Cortex of kidney (tissue), 1 donor: ENCODE measurements around the gene IL1RAPL2.
"Not testable (repeated sequence)": the region's sequence is repeated elsewhere in the genome, so short reads cannot be mapped to it uniquely, and the experiment has no call there.

ENCODE experiments used
- DNase-seq: peaks from one replicate; lab custom pipeline; 2025; lab: John Stamatoyannopoulos, UW

IL1RAPL2 gene

DNA sequence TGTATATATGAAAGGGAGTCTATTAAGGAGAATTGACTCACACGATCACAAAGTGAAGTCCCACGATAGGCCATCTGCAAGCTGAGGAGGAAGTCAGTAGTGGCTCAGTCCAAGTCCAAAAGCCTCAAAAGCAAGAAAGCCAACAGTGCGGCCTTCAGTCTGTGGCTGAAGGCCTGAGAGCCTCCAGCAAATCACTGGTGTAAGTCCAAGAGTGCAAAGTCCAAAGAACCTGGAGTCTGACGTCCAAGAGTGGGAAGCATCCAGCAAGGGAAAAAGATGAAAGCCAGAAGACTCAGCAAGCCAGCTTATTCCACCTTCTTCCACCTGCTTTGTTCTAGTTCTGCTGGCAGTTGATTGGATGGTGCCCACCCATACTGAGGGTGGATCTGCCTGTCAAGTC lies 104.1 kb downstream of the IL1RAPL2 start:
- no peak for DNase-seq

GRCh38 chrX:104677517-104677916 lies 111.5 kb downstream of the IL1RAPL2 start:
- DNase-seq = not testable (repeated sequence)

- no peak for DNase-seq
These were observed 113.2 kb downstream of the IL1RAPL2 start for GRCh38 chrX:104679175-104679574.

DNA sequence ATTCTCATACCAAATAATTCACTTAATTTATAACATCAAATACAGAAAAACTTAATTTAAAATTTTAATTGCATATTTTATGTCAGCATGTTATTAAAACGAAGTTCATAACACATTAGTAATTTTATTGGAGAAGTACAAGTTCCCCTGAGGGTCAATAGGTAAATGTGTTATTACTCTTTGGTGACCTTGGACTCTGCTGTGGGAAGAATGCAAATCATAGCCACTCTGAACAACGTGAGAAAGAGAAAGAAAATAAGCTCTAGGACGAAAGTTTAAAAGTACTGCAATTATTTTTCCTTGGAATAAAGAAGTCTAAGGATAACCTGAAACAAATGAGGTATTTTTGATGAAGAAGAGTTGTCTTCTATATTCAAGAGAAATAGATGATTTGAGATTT lies 115.2 kb downstream of the IL1RAPL2 start:
- DNase-seq = no peak

GRCh38 chrX:104684077-104684476 lies 118.1 kb downstream of the IL1RAPL2 start:
- no peak for DNase-seq

DNA sequence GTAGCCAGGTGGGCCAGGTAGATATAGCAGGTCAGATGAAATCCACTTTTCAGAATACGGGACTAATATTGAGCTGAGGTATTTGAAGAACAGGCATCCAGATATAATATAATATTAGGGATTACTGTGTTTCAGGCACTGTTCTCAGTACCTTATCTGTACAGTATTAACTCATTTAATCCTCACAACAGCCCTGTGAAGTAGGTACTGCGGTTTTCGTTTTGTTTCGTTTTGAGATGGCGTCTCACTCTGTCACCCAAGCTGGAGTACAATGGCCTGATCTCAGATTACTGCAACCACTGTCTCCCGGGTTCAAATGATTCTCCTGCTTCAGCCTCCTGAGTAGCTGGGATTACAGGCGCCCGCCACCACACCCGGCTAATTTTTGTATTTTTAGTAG lies 129.6 kb downstream of the IL1RAPL2 start:
- DNase-seq = no peak

- DNase-seq = no peak
These were observed 130.7 kb downstream of the IL1RAPL2 start for GRCh38 chrX:104696667-104697066.

GRCh38 chrX:104697294-104697693 lies 131.3 kb downstream of the IL1RAPL2 start:
- no peak for DNase-seq

- no peak for DNase-seq
These were observed 141.0 kb downstream of the IL1RAPL2 start for GRCh38 chrX:104707042-104707441.

- no peak for DNase-seq
These were observed 141.6 kb downstream of the IL1RAPL2 start for GRCh38 chrX:104707572-104707971.

GRCh38 chrX:104712515-104712914 lies 146.5 kb downstream of the IL1RAPL2 start:
- no peak for DNase-seq

GRCh38 chrX:104721854-104722253 lies 155.9 kb downstream of the IL1RAPL2 start:
- DNase-seq = no peak

DNA sequence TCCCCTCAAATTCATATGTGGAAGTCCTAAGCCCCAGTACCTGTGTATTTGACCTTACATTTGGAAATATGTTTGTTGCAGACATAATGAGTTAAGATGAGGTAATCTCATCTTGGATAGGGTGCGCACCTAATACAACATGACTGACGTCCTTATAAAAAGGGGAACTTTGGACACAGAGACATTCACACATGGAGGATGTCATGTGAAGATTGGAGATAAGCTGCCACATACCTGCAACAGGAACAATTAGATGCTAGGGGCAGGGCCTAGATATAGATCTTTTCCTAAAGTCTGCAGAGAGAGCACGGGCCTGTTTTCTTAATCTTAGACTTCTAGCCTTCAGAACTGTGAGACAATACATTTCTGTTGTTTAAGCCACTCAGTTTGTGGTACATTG lies 162.5 kb downstream of the IL1RAPL2 start:
- no peak for DNase-seq

GRCh38 chrX:104742355-104742754 lies 176.4 kb downstream of the IL1RAPL2 start:
- DNase-seq = no peak

- no peak for DNase-seq
These were observed 179.2 kb downstream of the IL1RAPL2 start for GRCh38 chrX:104745152-104745551.

DNA sequence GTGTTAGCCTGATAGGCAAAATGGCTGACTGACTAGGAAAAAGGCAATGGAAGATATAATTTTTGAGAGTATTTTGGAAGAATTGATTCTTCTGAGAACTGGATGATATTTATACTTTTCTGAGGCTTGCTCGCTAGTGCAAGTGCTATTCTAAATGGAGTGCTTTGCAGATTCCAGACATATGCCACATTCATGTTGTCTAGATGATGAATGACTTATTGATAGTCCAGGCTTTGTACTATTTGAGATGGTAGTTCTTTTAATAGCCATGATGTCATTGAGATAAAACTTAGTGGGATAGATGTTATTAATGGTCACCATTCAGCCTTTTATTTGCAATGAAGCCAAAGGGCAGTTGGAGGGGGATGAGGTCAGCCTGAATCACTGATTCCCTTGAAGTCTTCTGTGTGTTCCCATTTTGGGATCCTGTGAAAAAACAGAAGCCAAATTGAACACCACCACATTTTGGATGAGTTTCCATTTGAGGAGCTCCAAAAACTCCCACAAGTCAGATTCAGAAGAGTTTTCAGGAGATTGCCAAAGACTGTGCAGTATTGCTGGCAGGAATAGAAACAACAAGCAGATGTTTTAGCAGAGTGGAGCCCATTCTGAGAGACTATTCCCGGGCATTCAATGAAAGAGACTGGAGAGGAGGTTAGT lies 184.1 kb downstream of the IL1RAPL2 start:
- DNase-seq = no peak

- DNase-seq = no peak
These were observed 196.6 kb downstream of the IL1RAPL2 start for GRCh38 chrX:104762641-104763040.

GRCh38 chrX:104789784-104790183 lies 223.8 kb downstream of the IL1RAPL2 start:
- DNase-seq = no peak

- no peak for DNase-seq
These were observed 229.8 kb downstream of the IL1RAPL2 start for GRCh38 chrX:104795804-104796203.

- DNase-seq = no peak
These were observed 237.2 kb downstream of the IL1RAPL2 start for GRCh38 chrX:104803219-104803618.

DNA sequence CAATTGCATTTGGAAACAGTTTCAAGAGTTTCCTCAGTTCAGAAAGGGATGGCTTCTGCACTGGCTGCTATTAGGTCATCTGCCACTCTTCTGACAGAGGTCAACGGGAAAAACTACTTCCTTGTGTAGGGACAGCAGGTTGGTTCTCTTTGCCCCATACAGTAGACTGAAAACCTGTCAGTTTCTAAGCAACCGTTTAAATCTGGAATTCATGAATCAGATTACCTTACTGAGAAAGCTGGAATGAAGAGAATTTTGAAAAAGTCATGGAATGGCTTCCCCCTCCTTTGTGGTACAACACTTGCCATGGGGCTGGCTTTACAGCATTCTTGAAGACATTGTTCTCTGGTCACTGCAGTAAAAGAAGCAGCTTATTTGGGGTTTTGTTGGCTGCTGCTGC lies 240.3 kb downstream of the IL1RAPL2 start:
- DNase-seq = no peak

DNA sequence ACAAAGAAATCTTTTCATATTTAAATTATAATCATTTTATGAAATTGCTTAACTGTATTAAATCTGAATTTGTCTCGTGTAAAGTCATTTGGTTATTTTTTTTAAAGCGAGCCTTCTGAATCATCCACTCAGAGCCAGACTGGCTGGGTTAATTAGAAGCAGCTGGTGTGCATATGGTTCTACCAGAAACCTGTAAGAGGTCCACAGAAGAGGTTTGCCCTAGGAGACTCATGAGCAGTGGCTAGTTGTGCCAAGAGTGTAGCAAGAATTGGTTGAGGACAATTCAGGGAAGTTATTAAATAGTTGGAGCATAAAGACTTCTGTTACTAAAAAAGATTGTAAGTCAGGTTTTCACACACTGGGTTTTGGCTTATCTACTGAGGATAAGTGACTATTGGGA lies 267.4 kb downstream of the IL1RAPL2 start:
- DNase-seq = no peak

DNA sequence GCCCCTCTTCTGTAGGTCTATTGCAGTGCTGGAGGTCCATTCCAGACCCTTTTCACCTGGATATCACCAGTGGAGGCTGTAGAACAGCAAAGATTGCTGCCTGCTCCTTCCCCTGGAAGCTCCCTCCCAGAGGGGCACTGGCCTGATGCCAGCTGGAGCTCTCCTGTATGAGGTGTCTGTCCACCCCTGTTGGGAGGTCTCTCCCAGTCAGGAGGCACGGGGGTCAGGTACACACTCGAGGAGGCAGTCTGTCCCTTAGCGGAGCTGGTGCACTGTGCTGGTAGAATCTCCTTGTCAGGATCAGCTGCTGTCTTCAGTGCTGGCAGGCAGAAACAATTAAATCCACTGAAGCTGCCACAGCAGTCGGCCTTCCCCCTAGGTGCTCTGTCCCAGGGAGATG lies 276.6 kb downstream of the IL1RAPL2 start:
- no peak for DNase-seq

GRCh38 chrX:104852241-104852640 lies 286.2 kb downstream of the IL1RAPL2 start:
- no peak for DNase-seq
